DMS 273 (cell line): Measurements from ENCODE around the gene EIF2B4.

Experiments used
- DNase-seq: peaks from one replicate; lab custom pipeline; 2025; ENCODE audit not compliant: unreplicated experiment; lab: John Stamatoyannopoulos, UW

Gene EIF2B4

GRCh38 chr2:27370026-27370815 is at the start of gene EIF2B4, which contains the start of gene SNX17:
TSS of gene EIF2B4 (minus strand) at chr2:27370338. CDS start at chr2:27370314, 24 bp downstream.
TSS of gene SNX17 (plus strand) at chr2:27370616. CDS start at chr2:27370744, 128 bp downstream.
- DNase-seq = peak; percentile 99

- DNase-seq = no peak
Observed at GRCh38 chr2:27416151-27416550, 46.0 kb upstream of the EIF2B4 start.

DNA sequence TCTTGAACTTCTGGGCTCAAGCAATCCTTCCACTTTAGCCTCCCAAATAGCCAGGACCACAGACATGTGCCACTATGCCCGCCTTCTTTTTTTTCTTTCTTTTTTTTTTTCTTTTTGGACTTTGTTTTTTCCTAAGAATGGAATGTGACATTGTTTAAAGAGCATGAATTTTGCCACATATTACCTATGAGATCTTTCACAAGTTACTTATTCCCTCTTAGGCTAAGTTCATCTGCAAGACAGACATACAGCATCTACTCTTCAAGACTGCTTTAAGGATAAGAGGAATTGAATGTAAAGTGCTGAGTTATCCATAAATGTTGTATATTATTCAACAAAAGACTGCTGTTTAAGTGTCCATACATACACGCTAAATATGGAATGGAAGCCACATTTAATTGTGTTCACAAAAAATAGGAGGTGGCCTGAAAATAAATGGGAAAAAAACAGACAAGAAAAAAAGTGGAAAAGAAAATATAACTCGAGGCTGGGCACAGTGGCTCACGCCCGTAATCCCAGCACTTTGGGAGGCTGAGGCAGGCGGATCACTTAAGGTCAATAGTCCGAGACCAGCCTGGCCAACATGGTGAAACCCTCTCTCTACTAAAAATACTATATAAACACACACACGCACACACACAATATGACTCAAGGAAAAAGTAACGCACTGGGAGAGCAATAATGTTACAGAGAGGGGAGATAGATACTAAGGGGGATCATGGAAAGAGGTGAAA is 42.4 kb upstream of the EIF2B4 start:
- DNase-seq = no peak

GRCh38 chr2:27409321-27410073 is 39.4 kb upstream of the EIF2B4 start, which contains the start of gene PPM1G:
TSS of gene PPM1G (minus strand) at chr2:27409591. CDS start at chr2:27409422, 169 bp downstream.
- peak; percentile 98 for DNase-seq

DNA sequence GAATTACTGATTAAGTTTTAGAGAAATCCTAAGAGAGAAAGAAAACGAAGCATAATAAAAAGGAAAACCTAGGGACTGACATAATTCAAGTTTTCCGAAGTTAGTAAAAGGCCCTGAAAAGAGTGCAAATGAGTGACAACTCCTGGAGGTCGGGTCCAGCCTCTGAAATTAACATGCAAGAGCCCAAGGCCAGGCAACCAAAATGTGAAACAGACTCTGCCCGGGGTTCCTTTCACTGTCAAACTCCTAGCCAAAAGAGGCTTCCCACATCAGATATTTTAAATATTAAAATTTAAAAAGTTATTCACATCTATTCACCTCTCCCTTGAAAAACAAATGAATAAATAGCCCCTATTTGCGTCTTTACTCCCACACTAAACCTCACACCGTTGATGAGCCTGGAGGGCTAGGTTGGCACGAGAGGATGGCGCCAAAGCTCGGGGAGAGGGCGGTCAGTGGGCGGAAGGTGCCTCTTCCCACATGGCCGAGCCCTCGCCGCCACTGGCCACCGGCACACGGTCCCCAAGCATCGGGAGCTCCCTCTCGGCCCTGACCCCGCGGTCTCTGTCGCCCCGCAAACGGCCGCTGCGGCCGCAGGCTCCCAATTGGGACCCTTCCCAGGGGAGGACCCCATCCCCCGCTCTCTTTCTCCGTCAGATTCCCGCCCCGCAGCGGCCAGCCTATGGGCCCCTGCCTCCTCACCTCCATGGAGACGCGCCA is 38.6 kb upstream of the EIF2B4 start:
- peak; percentile 88 for DNase-seq

DNA sequence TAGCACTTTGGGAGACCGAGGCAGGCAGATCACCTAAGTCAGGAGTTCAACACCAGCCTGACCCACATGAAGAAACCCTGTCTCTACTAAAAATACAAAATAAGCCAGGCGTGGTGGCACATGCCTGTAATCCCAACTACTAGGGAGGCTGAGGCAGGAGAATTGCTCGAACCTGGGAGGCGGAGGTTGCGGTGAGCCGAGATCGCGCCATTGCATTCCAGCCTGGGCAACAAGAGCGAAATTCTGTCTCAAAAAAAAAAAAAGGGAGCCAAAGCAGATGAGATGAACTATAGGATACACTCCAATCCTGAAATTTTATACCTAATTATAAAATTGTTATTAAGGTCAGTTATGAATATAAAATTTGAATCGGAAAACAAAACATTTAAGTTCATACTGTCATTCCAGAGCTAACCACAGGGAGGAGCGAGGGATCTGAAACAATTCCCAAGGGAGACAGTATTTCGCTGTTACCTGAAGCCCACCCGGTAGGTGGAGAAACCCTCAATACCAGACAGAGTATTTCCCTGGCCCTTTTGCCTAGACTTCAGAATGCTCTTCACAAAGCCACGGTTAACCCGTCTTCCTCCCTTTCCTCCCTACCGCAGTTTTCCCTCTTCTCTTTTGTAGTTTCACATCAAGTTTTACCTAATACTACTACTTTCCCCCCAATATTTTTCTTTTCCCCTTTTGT is 37.8 kb upstream of the EIF2B4 start:
- peak; percentile 81 for DNase-seq

- no peak for DNase-seq
Observed at GRCh38 chr2:27400348-27401135, 30.4 kb upstream of the EIF2B4 start.

DNA sequence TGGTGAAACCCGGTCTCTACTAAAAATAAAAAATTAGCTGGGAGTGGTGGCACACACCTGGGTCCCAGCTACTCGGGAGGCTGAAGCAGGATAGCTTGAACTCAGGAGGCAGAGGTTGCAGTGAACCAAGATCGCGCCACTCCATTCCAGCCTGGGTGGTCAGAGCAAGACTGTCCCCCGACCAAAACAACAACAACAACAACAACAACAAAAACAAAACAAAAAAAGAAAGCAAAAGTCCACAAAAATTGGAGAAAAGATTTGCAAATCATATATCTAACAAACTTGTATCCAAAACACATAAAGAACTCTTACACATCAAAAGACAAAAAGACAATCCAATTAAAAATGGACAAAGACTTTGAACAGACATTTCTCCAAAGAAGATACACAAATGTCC is 28.8 kb upstream of the EIF2B4 start:
- no peak for DNase-seq

- no peak for DNase-seq
Observed at GRCh38 chr2:27393225-27393624, 23.1 kb upstream of the EIF2B4 start.

GRCh38 chr2:27390822-27391679 is 20.9 kb upstream of the EIF2B4 start:
- DNase-seq = no peak

DNA sequence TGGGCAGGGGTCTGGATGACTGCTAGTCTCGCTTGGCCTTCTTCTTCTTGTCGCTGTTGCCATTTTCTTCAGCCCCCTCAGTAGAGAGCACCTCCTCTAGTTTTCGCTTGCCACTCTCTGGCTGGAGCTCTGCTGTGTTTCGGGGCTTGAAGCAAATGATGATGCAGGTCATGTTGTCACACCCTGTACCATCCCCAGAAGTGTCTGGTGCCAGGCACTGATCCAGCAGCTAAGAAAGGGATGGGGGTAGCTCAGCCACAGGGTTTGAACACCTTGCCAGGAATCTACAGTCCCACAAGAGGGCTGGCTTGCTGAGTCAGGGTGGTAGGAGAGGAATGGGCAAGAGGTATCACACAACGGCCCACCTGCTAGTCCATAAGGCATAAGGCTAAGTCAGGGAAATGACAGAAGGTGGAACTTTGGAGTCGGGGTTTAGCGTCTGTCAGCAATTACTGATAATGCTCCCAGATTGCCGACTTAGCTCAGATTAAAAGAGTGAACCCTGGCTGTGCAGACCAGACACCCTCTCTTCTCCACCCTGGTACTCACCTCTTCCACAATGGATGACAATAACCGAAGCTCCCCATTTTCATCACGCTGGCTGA is 11.5 kb upstream of the EIF2B4 start:
- peak; percentile 97 for DNase-seq

- DNase-seq = peak; percentile 99
Observed at GRCh38 chr2:27380626-27381545, 10.7 kb upstream of the EIF2B4 start, which contains the start of gene ZNF513. TSS of gene ZNF513 (minus strand) at chr2:27380734. CDS start at chr2:27380526, 208 bp downstream.

DNA sequence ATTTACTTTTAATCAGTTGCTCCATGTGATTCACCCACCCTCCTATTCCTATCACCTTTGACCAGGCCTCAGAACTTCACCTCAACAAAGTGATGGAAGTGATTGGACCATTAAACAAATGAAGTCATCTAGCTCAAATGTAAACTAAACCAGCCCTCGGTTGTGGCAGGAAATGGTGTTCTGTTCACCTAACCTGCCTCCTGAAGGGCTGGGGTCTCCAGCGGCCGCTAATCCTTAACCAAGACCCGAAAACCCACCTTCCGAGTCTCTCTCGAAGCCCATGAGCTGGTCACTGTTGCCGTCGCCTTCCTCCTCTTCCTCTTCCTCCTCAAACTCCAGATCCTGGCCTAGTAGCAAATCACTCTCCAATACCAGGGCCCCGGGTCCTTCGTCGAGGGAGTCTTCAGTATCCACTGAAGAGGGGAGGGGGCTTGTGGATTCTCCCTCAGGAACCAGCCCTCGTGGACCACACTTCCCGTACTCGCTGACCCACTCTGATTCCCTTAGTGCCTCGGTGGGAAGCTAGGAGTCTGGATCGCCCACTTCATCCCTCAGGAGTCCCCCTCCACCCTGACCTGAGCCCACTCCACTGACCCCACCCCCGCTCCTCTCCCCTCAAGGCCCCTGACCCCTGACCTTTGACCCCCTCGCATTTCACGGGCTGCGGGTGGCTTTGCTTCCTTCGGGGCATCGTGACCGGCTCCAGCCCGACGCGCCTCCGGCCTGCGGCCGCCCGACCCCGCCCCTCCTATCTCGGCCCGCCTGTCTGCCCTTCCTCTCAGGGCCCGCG is 9.9 kb upstream of the EIF2B4 start:
- DNase-seq = peak; percentile 63

DNA sequence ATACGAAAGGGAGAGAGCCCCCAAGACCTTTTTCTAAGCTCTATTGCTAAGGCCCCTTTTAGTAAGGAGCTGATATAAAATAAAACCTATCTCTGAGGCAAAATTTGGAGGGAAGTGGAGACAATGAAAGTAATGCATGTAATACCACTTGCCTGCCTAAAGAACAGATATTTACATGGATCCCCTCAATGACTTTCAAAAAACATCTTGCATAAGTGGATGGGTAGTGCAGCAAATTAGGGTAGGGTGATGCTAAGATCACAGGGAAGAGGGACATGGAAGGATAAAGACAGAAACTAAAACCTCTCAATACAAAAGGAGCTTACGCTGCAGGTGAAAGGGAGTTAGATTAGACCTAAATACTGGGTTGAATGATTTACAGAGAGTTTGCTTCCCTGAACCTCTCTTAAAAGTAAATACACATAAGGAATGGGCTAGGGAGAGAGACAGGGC is 9.3 kb upstream of the EIF2B4 start:
- no peak for DNase-seq

DNA sequence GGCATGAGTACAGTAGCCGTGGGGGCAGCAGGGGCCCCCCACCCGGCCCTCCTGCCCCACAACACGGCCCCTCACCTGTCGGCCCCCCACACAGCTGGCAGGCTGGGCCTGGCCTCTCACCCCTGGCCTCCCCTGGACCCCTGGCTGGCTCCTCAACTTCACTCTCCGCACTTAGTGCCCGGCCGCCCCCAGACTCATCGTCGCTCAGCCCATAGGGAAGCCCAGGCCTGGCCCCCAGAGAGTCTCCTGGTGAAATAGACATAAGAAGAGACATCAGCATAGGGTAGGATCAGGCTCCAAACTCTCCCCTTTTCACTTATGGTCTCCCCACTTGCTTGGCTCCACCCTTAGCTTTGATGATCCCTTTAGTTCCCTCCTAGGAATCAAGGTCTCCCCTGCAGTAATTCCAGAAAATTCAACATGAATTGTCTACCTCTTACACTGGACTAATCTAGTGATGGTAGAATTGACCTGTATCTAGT is 8.7 kb upstream of the EIF2B4 start:
- DNase-seq = no peak
